GM18861 (cell line): ENCODE data around the gene RGS17.

Experiments
- ATAC-seq: cut with Tn5 transposase; IDR thresholded peaks from one replicate; pipeline ENCODE4 v1.9.1; 2021; ENCODE audit not compliant: unreplicated experiment

Gene RGS17

GRCh38 chr6:152959333-152959732, 171.7 kb downstream of the RGS17 start:
- no peak for ATAC-seq

- ATAC-seq, result no peak
Measured at GRCh38 chr6:152957796-152958195, 173.3 kb downstream of the RGS17 start.
